ENCODE data around the gene LRP6. TPM values are rescaled to one million over a fixed set of nuclear protein-coding genes. Genes with fewer than 3 reads are reported as not detected.

Gene LRP6
- polyA plus RNA-seq, 1 donor (not counting 4 experiments of a cell fraction or from before 2014, with no cell fraction given) = 13.0 TPM

DNA sequence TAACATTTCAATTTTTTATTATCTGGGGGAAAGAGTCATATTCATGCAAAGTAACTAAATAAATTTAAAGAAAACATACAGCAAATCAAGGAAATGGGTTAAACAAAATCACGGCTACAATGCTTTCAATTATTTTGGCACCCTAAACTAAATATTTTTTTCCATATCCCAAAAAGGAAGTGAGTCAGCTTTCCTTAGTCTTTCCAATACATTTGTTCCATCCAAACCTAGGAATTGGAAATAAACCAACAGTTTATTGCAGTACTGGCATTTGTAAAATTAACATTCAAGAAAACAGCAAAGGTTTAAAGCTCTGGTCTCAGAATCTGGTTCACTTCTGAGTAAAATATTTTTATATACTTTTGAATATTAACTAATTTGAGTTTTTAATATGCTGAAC is 106.9 kb downstream of the LRP6 start:
- no peak overlapping the region for H3K9ac ChIP-seq (ENCODE audit: control insufficient read depth, extremely low read depth, insufficient read depth, low read length)
- H3K9me1 ChIP-seq (ENCODE audit: control insufficient read depth, extremely low read depth, insufficient read depth, low read length) = no peaks in the 10 kb centered on the region
- no peak overlapping the region for H3K27ac ChIP-seq (ENCODE audit: control insufficient read depth, insufficient read depth, low read length)
- H3K4me3 ChIP-seq (ENCODE audit: control insufficient read depth in 2 of 3, extremely low read depth in 1 of 3, insufficient read depth in 2 of 3, low read depth in 1 of 3, low read length in 3 of 3) = no peak overlapping the region
- no peak overlapping the region for H2AFZ ChIP-seq (ENCODE audit: control insufficient read depth, low read length)
- FAIRE-seq = no peak
- TF ChIP-seq CTCF (optimal IDR thresholded peaks at IDR 0.05 in 1 of 3, IDR thresholded peaks at IDR 0.05 in 1 of 3, conservative IDR thresholded peaks at IDR 0.05 in 1 of 3; ENCODE audit: extremely low read depth in 1 of 3, insufficient read depth in 2 of 3, low read length in 3 of 3) (no peak), EZH2 (IDR thresholded peaks at IDR 0.05; ENCODE audit: low read length) (no peak)
- peaks cover 3 to 7% of the 10 kb centered on the region in 2 experiments for H3K36me3 ChIP-seq (ENCODE audit: control insufficient read depth in 2 of 2, extremely low read depth in 1 of 2, insufficient read depth in 2 of 2, low read length in 2 of 2)
- dilution Hi-C loops (cut with MboI; ENCODE audit: extremely low pct_ligation_motif_present, low sequenced_read_pairs) = no loop called here
- H4K20me1 ChIP-seq (ENCODE audit: control insufficient read depth, extremely low read depth, insufficient read depth, low read length) = no peaks in the 10 kb centered on the region
- H3K79me2 ChIP-seq (ENCODE audit: control insufficient read depth, insufficient read depth, low read length) = no peaks in the 10 kb centered on the region
- DNase-seq (ENCODE audit: low read depth, low spot score) = no peak
- H3K4me2 ChIP-seq (ENCODE audit: control insufficient read depth, extremely low read depth, insufficient read depth, low read depth, low read length) = no peak overlapping the region
- H3K27me3 ChIP-seq (ENCODE audit: control insufficient read depth, extremely low read depth, insufficient read depth, low read length) = no peaks in the 10 kb centered on the region
- peaks cover 10% of the 10 kb centered on the region for H3K4me1 ChIP-seq (ENCODE audit: control insufficient read depth, extremely low read depth, insufficient read depth, low read length)
- H3K9me3 ChIP-seq (ENCODE audit: control insufficient read depth, low read depth, low read length) = no peaks in the 10 kb centered on the region

DNA sequence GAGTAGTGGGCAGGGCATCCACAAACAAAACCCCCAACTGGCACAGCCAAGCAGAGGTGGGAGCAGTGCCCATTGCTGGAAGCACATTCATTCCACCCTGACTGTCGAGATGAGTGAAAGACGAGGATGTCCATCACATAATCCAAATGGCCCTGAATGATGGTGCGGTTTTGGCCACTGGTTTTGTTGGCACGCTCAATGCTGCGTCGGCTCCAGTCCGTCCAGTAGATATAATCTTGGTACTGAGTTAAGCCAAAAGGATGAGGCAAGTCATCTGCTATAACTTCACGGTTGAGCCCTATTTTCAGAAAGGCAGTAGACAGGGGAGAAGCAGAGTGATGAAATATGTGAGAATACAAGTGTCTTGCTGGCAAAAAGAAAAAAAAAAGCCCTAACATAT is 108.0 kb downstream of the LRP6 start:
- Histone ChIP-seq H3K9me3 (ENCODE audit: control insufficient read depth, low read depth, low read length) (no peaks in the 10 kb centered on the region), H3K4me2 (ENCODE audit: control insufficient read depth, extremely low read depth, insufficient read depth, low read depth, low read length) (no peak overlapping the region), H3K27ac (ENCODE audit: control insufficient read depth, insufficient read depth, low read length) (no peak overlapping the region), H2AFZ (ENCODE audit: control insufficient read depth, low read length) (no peak overlapping the region), H3K79me2 (ENCODE audit: control insufficient read depth, insufficient read depth, low read length) (no peaks in the 10 kb centered on the region), H4K20me1 (ENCODE audit: control insufficient read depth, extremely low read depth, insufficient read depth, low read length) (no peaks in the 10 kb centered on the region), H3K4me1 (ENCODE audit: control insufficient read depth, extremely low read depth, insufficient read depth, low read length) (peaks cover 10% of the 10 kb centered on the region), H3K27me3 (ENCODE audit: control insufficient read depth, extremely low read depth, insufficient read depth, low read length) (no peaks in the 10 kb centered on the region), H3K9ac (ENCODE audit: control insufficient read depth, extremely low read depth, insufficient read depth, low read length) (no peak overlapping the region), H3K36me3 (ENCODE audit: control insufficient read depth in 2 of 2, extremely low read depth in 1 of 2, insufficient read depth in 2 of 2, low read length in 2 of 2) (peaks cover 0 to 7% of the 10 kb centered on the region in 2 experiments), H3K9me1 (ENCODE audit: control insufficient read depth, extremely low read depth, insufficient read depth, low read length) (no peaks in the 10 kb centered on the region), H3K4me3 (ENCODE audit: control insufficient read depth in 2 of 3, extremely low read depth in 1 of 3, insufficient read depth in 2 of 3, low read depth in 1 of 3, low read length in 3 of 3) (no peak overlapping the region)
- TF ChIP-seq EZH2 (IDR thresholded peaks at IDR 0.05; ENCODE audit: low read length) = no peak
- no peak for TF ChIP-seq CTCF (optimal IDR thresholded peaks at IDR 0.05 in 1 of 3, IDR thresholded peaks at IDR 0.05 in 1 of 3, conservative IDR thresholded peaks at IDR 0.05 in 1 of 3; ENCODE audit: extremely low read depth in 1 of 3, insufficient read depth in 2 of 3, low read length in 3 of 3)
- DNase-seq (ENCODE audit: low read depth, low spot score) (no peak), FAIRE-seq (no peak)
- dilution Hi-C loops (cut with MboI; ENCODE audit: extremely low pct_ligation_motif_present, low sequenced_read_pairs) = no loop called here
